Testis (tissue), 3 donors: ENCODE measurements around the gene RDH16. TPM values are rescaled to one million over a fixed set of nuclear protein-coding genes. Genes with fewer than 3 reads are reported as not detected.

Experiments used
- DNase-seq: peaks from one replicate; pipeline ENCODE4 v3.0.0-alpha.2; 2019
- H3K27ac ChIP-seq, 2 donors: fragments of 200-600 bp; sonication (generic); one replicate each; pipeline ENCODE4 v1.5.1; 2019
- H3K27me3 ChIP-seq: fragments of 200-600 bp; sonication (generic); one replicate; pipeline ENCODE4 v1.5.1; 2019
- H3K36me3 ChIP-seq: fragments of 200-600 bp; sonication (generic); one replicate; pipeline ENCODE4 v1.5.1; 2017; ENCODE audit warnings: low read depth; ENCODE audit errors: missing control alignments
- H3K4me1 ChIP-seq: fragments of 200-600 bp; sonication (generic); one replicate; pipeline ENCODE4 v1.5.1; 2019
- H3K4me3 ChIP-seq, 2 donors: fragments of 200-600 bp; sonication (generic); one replicate each; pipeline ENCODE4 v1.5.1; 2017 to 2019
- H3K9me3 ChIP-seq: fragments of 200-600 bp; sonication (generic); one replicate; pipeline ENCODE4 v1.5.1; 2017
- POLR2A ChIP-seq: fragments of 450-650 bp; IDR thresholded peaks from one replicate; pipeline ENCODE4 v1.6.1; 2017; ENCODE audit warnings: antibody characterized with exemption, mild to moderate bottlenecking, moderate library complexity
- WGBS, 2 donors: methylation state at CpG; one replicate each; pipeline ENCODE4 v1.1.5; 2018; 5-methylcytosine and 5-hydroxymethylcytosine counted together
- intact Hi-C: fragments of 100-400 bp; cut with DNase I; formaldehyde crosslinking; loops from one replicate; pipeline ENCODE4 v1.15.1; 2023; ENCODE audit warnings: low total_unique reads
- polyA plus RNA-seq: library from polyadenylated mRNA; stranded (reverse); fragments of 350-450 nt; fragmentation: Illumina TruSeq; extraction: RNeasy Lipid Tissue Mini Kit (QIAGEN cat#74804); gene quantifications from one replicate; pipeline ENCODE4 v1.2.3, GENCODE V29; 2014; ENCODE audit warnings: low read depth, low replicate concordance; ENCODE audit not compliant: insufficient read depth
- total RNA-seq, 2 donors: library from RNA; depleted of rRNA; stranded (reverse); fragments of >200 nt; gene quantifications; one replicate each; pipeline ENCODE4 v1.2.3, GENCODE V29; 2016
- TF ChIP-seq, protein P1 (sequence below), 3 experiments: fragments of 450-650 bp in 2 of 3; fragments of 200-600 bp in 1 of 3; sonication (generic) in 1 of 3; IDR thresholded peaks; one replicate each; pipeline ENCODE4 v1.5.1; 2016 to 2019; ENCODE audit warnings: antibody characterized with exemption in 3 of 3, mild to moderate bottlenecking in 2 of 3, moderate library complexity in 1 of 3

RDH16 gene
- total and polyA plus RNA-seq, 3 donors from 2014 or later = 0.83 to 2.9 (median 1.4) TPM

DNA sequence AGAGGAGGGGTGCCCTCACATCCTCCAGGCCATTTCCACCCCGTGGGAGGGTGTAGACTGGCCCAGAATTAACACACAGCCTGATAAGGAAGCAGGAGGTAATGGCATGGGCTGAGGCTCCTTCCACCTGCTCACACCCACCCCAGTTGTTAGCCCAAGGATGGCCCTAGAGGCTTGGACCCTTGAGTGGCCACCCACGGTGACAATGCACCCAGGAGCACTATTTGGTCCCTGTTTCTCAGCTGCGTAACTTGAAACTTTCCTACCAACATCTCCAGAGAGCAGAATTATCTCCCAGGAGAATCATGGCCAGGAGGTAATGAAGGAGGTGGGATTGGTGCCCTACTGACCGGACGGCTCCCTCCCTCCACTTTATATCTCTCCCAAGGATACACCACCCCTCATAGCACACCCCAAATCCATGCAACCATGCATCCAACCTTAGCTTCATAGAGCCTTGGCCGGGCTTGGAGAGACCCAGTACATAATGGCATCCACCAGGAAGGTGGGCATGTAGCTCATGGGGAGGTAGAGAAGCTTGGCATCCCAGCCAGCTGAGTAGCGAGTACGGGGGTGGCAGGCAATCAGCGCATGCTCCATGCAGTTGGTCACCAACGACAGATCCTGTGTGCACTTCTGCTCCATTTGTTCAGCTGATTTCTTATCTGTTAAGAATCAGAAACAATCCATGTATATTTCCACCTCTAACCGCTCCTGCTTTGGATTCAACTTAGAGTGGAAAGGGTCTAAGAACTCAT is 5.6 kb downstream of the RDH16 start:
- H3K9me3 ChIP-seq = no peaks in the 10 kb centered on the region
- TF ChIP-seq, protein P1, sequence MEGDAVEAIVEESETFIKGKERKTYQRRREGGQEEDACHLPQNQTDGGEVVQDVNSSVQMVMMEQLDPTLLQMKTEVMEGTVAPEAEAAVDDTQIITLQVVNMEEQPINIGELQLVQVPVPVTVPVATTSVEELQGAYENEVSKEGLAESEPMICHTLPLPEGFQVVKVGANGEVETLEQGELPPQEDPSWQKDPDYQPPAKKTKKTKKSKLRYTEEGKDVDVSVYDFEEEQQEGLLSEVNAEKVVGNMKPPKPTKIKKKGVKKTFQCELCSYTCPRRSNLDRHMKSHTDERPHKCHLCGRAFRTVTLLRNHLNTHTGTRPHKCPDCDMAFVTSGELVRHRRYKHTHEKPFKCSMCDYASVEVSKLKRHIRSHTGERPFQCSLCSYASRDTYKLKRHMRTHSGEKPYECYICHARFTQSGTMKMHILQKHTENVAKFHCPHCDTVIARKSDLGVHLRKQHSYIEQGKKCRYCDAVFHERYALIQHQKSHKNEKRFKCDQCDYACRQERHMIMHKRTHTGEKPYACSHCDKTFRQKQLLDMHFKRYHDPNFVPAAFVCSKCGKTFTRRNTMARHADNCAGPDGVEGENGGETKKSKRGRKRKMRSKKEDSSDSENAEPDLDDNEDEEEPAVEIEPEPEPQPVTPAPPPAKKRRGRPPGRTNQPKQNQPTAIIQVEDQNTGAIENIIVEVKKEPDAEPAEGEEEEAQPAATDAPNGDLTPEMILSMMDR (IDR thresholded peaks at IDR 0.05) = no peak
- no peak for TF ChIP-seq POLR2A
- H3K4me3 ChIP-seq = no peak overlapping the region
- WGBS, 2 donors = 85 to 88% methylated on average over 11 of the region's 11 CpGs
- intact Hi-C loops = no loop called here
- no peak overlapping the region for H3K27ac ChIP-seq
- H3K36me3 ChIP-seq = no peaks in the 10 kb centered on the region
- no peaks in the 10 kb centered on the region for H3K4me1 ChIP-seq
- no peaks in the 10 kb centered on the region for H3K27me3 ChIP-seq
- no peak for DNase-seq

- H3K4me1 ChIP-seq = no peaks in the 10 kb centered on the region
- H3K9me3 ChIP-seq = no peaks in the 10 kb centered on the region
- H3K4me3 ChIP-seq = no peak overlapping the region
- H3K27me3 ChIP-seq = no peaks in the 10 kb centered on the region
- WGBS, 2 donors = 91 to 100% methylated on average over 1 to 2 of the region's 2 CpGs
- no peak for TF ChIP-seq POLR2A
- TF ChIP-seq, protein P1 (IDR thresholded peaks at IDR 0.05) = no peak
- no peaks in the 10 kb centered on the region for H3K36me3 ChIP-seq
- intact Hi-C loops = no loop called here
- no peak overlapping the region for H3K27ac ChIP-seq
- DNase-seq = no peak
Observed at GRCh38 chr12:56948881-56949280, 8.5 kb downstream of the RDH16 start.

GRCh38 chr12:56948457-56948777 is 9.0 kb downstream of the RDH16 start:
- DNase-seq = no peak
- H3K36me3 ChIP-seq = no peaks in the 10 kb centered on the region
- no peaks in the 10 kb centered on the region for H3K9me3 ChIP-seq
- H3K4me3 ChIP-seq = no peak overlapping the region
- TF ChIP-seq POLR2A = no peak
- TF ChIP-seq, protein P1 (IDR thresholded peaks at IDR 0.05) = no peak
- intact Hi-C loops = no loop called here
- no peaks in the 10 kb centered on the region for H3K4me1 ChIP-seq
- H3K27ac ChIP-seq = no peak overlapping the region
- H3K27me3 ChIP-seq = no peaks in the 10 kb centered on the region

- Histone ChIP-seq H3K4me3 (no peak overlapping the region), H3K4me1 (no peaks in the 10 kb centered on the region), H3K9me3 (no peaks in the 10 kb centered on the region), H3K27me3 (no peaks in the 10 kb centered on the region), H3K36me3 (no peaks in the 10 kb centered on the region), H3K27ac (no peak overlapping the region)
- 83 to 85% methylated on average over 6 of the region's 6 CpGs for WGBS, 2 donors
- intact Hi-C loops = no loop called here
- no peak for DNase-seq
- no peak for TF ChIP-seq POLR2A
- TF ChIP-seq, protein P1 (IDR thresholded peaks at IDR 0.05) = no peak
Observed at GRCh38 chr12:56947633-56948456, 9.6 kb downstream of the RDH16 start.
